HG03571 (cell line): Measurements from ENCODE around the gene SAYSD1.

ENCODE experiments used
- ATAC-seq: cut with Tn5 transposase; IDR thresholded peaks from one replicate; pipeline ENCODE4 v1.9.1; 2021; ENCODE audit not compliant: unreplicated experiment

The SAYSD1 gene

GRCh38 chr6:39079197-39080125, 35.5 kb downstream of the SAYSD1 start:
- ATAC-seq = no peak

GRCh38 chr6:39078695-39079094, 36.3 kb downstream of the SAYSD1 start:
- ATAC-seq = no peak

- ATAC-seq = no peak
Measured at GRCh38 chr6:39077882-39078594, 36.9 kb downstream of the SAYSD1 start.

- ATAC-seq = no peak
Measured at GRCh38 chr6:39076623-39077535, 38.1 kb downstream of the SAYSD1 start.

- no peak for ATAC-seq
Measured at GRCh38 chr6:39075807-39076622, 39.0 kb downstream of the SAYSD1 start.

GRCh38 chr6:39075010-39075686, 39.8 kb downstream of the SAYSD1 start:
- ATAC-seq = no peak

- ATAC-seq = no peak
Measured at GRCh38 chr6:39074486-39074885, 40.5 kb downstream of the SAYSD1 start.

GRCh38 chr6:39073471-39074355, 41.3 kb downstream of the SAYSD1 start:
- no peak for ATAC-seq

- ATAC-seq = no peak
Measured at GRCh38 chr6:39072830-39073229, 42.2 kb downstream of the SAYSD1 start.

GRCh38 chr6:39068391-39068790, 46.6 kb downstream of the SAYSD1 start:
- ATAC-seq = no peak

GRCh38 chr6:39065561-39065960, 49.4 kb downstream of the SAYSD1 start:
- no peak for ATAC-seq

- no peak for ATAC-seq
Measured at GRCh38 chr6:39063526-39063925, 51.5 kb downstream of the SAYSD1 start.

GRCh38 chr6:39062014-39062740, 52.8 kb downstream of the SAYSD1 start:
- ATAC-seq = no peak

- ATAC-seq = no peak
Measured at GRCh38 chr6:39061588-39061987, 53.4 kb downstream of the SAYSD1 start.

- no peak for ATAC-seq
Measured at GRCh38 chr6:39061182-39061581, 53.8 kb downstream of the SAYSD1 start.

- ATAC-seq = no peak
Measured at GRCh38 chr6:39060467-39061160, 54.4 kb downstream of the SAYSD1 start.

- ATAC-seq = no peak
Measured at GRCh38 chr6:39059496-39060310, 55.3 kb downstream of the SAYSD1 start.
